NCI-H1105 (cell line): ENCODE measurements around the gene DEPDC5.

Source experiments
- DNase-seq: peaks from one replicate; lab custom pipeline; 2025; lab: John Stamatoyannopoulos, UW

DEPDC5 gene

GRCh38 chr22:31852691-31853421 lies 99.0 kb downstream of the DEPDC5 start:
- no peak for DNase-seq

- DNase-seq: no peak
Observed at GRCh38 chr22:31853736-31854495, 100.1 kb downstream of the DEPDC5 start.

GRCh38 chr22:31857247-31857646 lies 103.4 kb downstream of the DEPDC5 start:
- DNase-seq: peak; percentile 86

- DNase-seq: no peak
Observed at GRCh38 chr22:31861226-31861840, 107.5 kb downstream of the DEPDC5 start.

DNA sequence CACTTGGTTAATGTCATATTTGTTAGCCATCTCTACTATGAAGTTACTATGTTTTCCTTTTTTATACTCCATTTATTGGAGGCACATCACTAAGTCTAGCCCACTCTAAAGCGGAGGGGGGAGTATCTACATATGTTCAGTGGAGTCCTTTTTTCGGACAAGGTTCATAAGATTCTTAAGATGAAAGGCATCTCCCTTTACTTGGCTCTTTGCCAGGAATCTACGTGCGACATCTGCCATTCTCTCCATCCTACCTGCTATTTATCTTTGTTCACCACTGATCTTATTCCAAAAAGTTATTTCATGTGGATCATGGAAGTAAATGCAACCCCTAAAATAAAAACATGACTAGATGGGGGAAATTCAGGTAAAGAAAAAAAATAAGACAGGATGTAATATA lies 113.1 kb downstream of the DEPDC5 start:
- DNase-seq: peak; percentile 3

- no peak for DNase-seq
Observed at GRCh38 chr22:31867386-31868153, 113.8 kb downstream of the DEPDC5 start.

- no peak for DNase-seq
Observed at GRCh38 chr22:31869739-31870138, 115.9 kb downstream of the DEPDC5 start.

DNA sequence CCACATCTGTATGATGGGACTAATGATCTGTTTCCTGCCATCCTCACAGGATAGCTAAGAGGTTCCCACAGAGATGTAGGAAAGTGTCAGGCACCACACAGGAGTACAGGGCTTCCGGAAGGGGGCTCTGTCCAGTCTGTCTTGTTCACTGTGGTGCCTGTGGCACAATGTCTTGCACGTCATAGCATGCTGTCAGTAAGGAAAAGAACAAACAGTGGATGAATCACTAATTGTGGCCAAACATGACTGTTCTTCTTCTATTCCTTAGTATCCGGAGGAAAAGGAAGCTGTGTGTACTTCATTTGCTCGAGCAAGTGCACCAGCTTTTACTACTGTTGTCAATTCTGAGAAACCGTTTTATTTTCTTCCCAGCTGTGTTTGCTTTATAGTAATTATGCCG lies 117.1 kb downstream of the DEPDC5 start:
- no peak for DNase-seq

DNA sequence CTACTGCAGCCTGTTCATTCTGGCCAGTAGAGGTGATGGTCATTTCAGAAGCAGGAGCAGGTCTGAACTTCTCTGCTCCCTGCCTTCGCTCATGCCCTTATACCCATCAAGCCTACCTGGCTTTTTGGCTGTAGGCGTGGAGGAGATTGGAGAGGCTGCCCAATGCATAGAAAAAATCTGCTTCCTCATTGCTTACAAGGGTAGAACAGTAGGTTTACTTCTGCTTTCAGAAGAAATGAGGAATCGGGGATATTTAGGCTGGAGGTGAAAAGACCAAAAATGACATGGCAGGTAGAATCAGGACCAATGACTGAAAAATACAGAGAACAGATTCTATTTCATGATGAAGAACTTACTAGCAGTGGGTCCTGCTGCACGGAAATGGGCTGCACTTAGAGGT lies 117.7 kb downstream of the DEPDC5 start:
- DNase-seq: no peak

- DNase-seq: no peak
Observed at GRCh38 chr22:31872209-31872608, 118.4 kb downstream of the DEPDC5 start.

DNA sequence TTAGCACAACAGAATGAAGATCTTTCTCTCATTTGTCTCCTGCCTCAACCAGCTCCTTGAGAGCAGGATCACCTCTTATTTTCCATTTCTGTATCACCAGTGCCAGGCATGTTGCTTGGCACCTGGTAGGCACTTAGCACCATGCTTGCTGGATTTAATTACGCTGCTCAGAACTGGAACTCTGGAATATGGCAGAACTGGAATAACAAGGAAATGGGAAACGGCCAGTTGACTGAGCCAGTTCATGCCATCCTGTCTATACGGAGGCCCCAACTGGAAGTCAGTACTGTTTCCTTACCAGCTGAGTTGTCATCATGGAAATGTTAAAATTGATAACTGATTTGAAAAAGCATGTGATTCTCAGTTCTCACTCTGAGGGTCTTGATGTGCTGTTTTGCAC lies 121.0 kb downstream of the DEPDC5 start:
- no peak for DNase-seq

GRCh38 chr22:31876156-31876920 lies 122.5 kb downstream of the DEPDC5 start:
- no peak for DNase-seq

DNA sequence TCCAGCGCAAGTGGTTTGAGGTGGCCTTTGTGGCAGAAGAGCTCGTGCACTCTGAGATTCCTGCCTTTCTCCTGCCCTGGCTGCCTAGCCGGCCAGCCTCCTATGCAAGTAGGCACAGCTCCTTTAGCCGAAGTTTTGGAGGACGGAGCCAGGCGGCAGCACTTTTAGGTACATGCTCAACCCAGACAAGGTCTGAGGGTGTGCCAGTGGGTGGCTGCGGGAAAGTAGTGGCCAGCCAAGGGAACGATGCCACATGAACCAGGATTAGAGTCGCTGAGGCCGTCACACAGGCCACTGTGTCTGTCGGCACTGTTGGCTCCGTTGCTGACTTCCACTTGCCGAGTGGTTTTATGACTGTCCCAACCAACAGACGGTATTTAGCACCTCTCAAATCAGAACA lies 125.8 kb downstream of the DEPDC5 start:
- DNase-seq: no peak

GRCh38 chr22:31881200-31881599 lies 127.4 kb downstream of the DEPDC5 start:
- no peak for DNase-seq

GRCh38 chr22:31881865-31882264 lies 128.0 kb downstream of the DEPDC5 start:
- DNase-seq: no peak

GRCh38 chr22:31882971-31883370 lies 129.2 kb downstream of the DEPDC5 start:
- DNase-seq: no peak

- no peak for DNase-seq
Observed at GRCh38 chr22:31883989-31884388, 130.2 kb downstream of the DEPDC5 start.

GRCh38 chr22:31891366-31892079 lies 137.7 kb downstream of the DEPDC5 start:
- DNase-seq: no peak

DNA sequence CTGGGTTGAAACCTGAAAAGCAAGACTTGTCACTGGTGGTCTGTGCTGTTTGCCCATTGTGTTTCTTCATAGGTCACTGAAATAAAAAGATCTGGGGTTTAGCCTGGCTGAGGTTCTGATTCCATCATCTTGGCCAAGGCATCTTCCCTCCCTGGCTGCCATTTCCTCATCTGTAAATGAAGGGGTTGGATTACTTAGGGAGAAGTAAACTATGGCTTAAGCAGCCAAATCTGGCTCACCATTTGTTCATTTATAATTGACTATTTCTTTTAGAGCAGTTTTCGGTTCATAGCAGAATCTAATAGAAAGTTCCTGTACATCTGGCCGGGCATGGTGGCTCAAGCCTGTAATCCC lies 138.2 kb downstream of the DEPDC5 start:
- DNase-seq: no peak

GRCh38 chr22:31893460-31893859 lies 139.6 kb downstream of the DEPDC5 start:
- DNase-seq: no peak
